OCI-LY1 (cell line): ENCODE measurements around the gene MRI1.

Experiments
- EZH2 ChIP-seq: fragments of 200-600 bp; sonication (generic), shearing (Covaris generic); IDR thresholded peaks from 2 replicates; pipeline ENCODE4 v1.8.0; 2017; ENCODE audit warnings: borderline replicate concordance, mixed run types, mild to moderate bottlenecking, antibody characterized with exemption, low read length, moderate library complexity, mixed read lengths
- TF ChIP-seq, protein P1 (sequence below): fragments of 200-600 bp; sonication (generic), shearing (Covaris generic); IDR thresholded peaks from 2 replicates; pipeline ENCODE4 v1.5.1; 2017; ENCODE audit warnings: mild to moderate bottlenecking, antibody characterized with exemption, low read length, moderate library complexity, mixed read lengths

- TF ChIP-seq, protein P1, sequence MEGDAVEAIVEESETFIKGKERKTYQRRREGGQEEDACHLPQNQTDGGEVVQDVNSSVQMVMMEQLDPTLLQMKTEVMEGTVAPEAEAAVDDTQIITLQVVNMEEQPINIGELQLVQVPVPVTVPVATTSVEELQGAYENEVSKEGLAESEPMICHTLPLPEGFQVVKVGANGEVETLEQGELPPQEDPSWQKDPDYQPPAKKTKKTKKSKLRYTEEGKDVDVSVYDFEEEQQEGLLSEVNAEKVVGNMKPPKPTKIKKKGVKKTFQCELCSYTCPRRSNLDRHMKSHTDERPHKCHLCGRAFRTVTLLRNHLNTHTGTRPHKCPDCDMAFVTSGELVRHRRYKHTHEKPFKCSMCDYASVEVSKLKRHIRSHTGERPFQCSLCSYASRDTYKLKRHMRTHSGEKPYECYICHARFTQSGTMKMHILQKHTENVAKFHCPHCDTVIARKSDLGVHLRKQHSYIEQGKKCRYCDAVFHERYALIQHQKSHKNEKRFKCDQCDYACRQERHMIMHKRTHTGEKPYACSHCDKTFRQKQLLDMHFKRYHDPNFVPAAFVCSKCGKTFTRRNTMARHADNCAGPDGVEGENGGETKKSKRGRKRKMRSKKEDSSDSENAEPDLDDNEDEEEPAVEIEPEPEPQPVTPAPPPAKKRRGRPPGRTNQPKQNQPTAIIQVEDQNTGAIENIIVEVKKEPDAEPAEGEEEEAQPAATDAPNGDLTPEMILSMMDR: no peak
- no peak for TF ChIP-seq EZH2
Measured at GRCh38 chr19:13768510-13768909, 4.2 kb downstream of the MRI1 start.
